ENCODE data around the gene TAX1BP1.

Gene TAX1BP1

DNA sequence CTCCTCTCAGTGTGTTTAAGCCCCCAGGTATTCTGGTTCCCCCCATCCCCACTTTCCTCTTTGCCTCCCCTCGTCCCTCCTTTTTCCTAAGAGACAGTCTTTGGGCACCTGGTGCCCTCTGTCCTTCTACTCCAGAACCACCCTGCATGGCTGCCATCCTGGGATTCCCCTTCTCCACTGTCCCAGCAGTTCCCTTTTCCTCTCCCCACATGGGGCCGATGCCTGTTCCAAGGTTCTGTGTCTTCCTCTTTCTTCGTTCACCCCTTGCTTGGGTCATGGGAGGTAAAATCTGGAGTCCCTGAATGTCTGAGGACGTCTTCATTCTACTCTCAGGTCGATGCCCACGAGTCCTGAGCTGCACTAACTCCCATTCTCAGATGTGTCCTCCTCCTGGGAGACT, 120.8 kb downstream of the TAX1BP1 start:
- Histone ChIP-seq H3K4me3 (no peak overlapping the region), H3K4me2 (peak overlapping the region in 2 of 11 experiments; percentile 46 to 48; a peak in 4 of 22 replicates), H3K9me3 (replicated peaks in 1 of 11) (peaks cover 27 to 34% (median 28%) of the 10 kb centered on the region in 11 experiments), H3K9ac (no peak overlapping the region), H3K4me1 (peaks cover 0 to 21% (median 15%) of the 10 kb centered on the region in 10 experiments; a peak in 17 of 20 replicates), H3K27ac (no peak overlapping the region), H4K20me1 (no peaks in the 10 kb centered on the region; a peak in 1 of 22 replicates), H3K36me3 (peaks cover 0 to 44% (median 15%) of the 10 kb centered on the region in 11 experiments; a peak in 15 of 22 replicates), H3K27me3 (no peaks in the 10 kb centered on the region)
- TF ChIP-seq Cebpa-rat (IDR thresholded peaks at IDR 0.05): no peak

GRCh38 chr7:27861747-27862146, 121.8 kb downstream of the TAX1BP1 start:
- Histone ChIP-seq H3K4me1 (peaks cover 1 to 31% (median 22%) of the 10 kb centered on the region in 10 experiments; a peak in 18 of 20 replicates), H3K9me3 (replicated peaks in 1 of 11) (peaks cover 17 to 25% (median 18%) of the 10 kb centered on the region in 11 experiments), H3K27me3 (no peaks in the 10 kb centered on the region), H3K4me2 (no peak overlapping the region), H4K20me1 (no peaks in the 10 kb centered on the region; a peak in 1 of 22 replicates), H3K36me3 (peaks cover 0 to 44% (median 6%) of the 10 kb centered on the region in 11 experiments; a peak in 13 of 22 replicates), H3K9ac (no peak overlapping the region), H3K27ac (no peak overlapping the region), H3K4me3 (no peak overlapping the region)
- no peak for TF ChIP-seq Cebpa-rat (IDR thresholded peaks at IDR 0.05)

GRCh38 chr7:27863880-27864279, 123.9 kb downstream of the TAX1BP1 start:
- no peak overlapping the region for H3K27ac ChIP-seq
- H3K4me3 ChIP-seq: no peak overlapping the region
- H3K27me3 ChIP-seq: no peaks in the 10 kb centered on the region
- no peaks in the 10 kb centered on the region; a peak in 1 of 22 replicates for H4K20me1 ChIP-seq
- peaks cover 0 to 6% (median 0%) of the 10 kb centered on the region in 11 experiments; a peak in 3 of 22 replicates for H3K9me3 ChIP-seq (replicated peaks in 1 of 11)
- TF ChIP-seq Cebpa-rat (IDR thresholded peaks at IDR 0.05): no peak
- peaks cover 23 to 52% (median 44%) of the 10 kb centered on the region in 10 experiments for H3K4me1 ChIP-seq
- H3K36me3 ChIP-seq: peaks cover 0 to 37% (median 0%) of the 10 kb centered on the region in 11 experiments; a peak in 7 of 22 replicates
- peak overlapping the region in 6 of 11 experiments; percentile 9 to 39 (median 22); a peak in 5 of 22 replicates for H3K4me2 ChIP-seq
- H3K9ac ChIP-seq: no peak overlapping the region

GRCh38 chr7:27866256-27866655, 126.3 kb downstream of the TAX1BP1 start:
- H3K27me3 ChIP-seq: no peaks in the 10 kb centered on the region
- H3K4me3 ChIP-seq: no peak overlapping the region
- peaks cover 24 to 76% (median 67%) of the 10 kb centered on the region in 10 experiments for H3K4me1 ChIP-seq
- H3K36me3 ChIP-seq: peaks cover 0 to 33% (median 0%) of the 10 kb centered on the region in 11 experiments; a peak in 7 of 22 replicates
- H4K20me1 ChIP-seq: no peaks in the 10 kb centered on the region
- no peak for TF ChIP-seq Cebpa-rat (IDR thresholded peaks at IDR 0.05)
- peak overlapping the region in 4 of 11 experiments; percentile 79 to 89 (median 86); a peak in 3 of 22 replicates for H3K27ac ChIP-seq
- no peak overlapping the region for H3K9ac ChIP-seq
- H3K4me2 ChIP-seq: peak overlapping the region in 7 of 11 experiments; percentile 56 to 85 (median 75); a peak in 9 of 22 replicates
- peaks cover 0 to 8% (median 0%) of the 10 kb centered on the region in 11 experiments; a peak in 6 of 22 replicates for H3K9me3 ChIP-seq (replicated peaks in 1 of 11)

DNA sequence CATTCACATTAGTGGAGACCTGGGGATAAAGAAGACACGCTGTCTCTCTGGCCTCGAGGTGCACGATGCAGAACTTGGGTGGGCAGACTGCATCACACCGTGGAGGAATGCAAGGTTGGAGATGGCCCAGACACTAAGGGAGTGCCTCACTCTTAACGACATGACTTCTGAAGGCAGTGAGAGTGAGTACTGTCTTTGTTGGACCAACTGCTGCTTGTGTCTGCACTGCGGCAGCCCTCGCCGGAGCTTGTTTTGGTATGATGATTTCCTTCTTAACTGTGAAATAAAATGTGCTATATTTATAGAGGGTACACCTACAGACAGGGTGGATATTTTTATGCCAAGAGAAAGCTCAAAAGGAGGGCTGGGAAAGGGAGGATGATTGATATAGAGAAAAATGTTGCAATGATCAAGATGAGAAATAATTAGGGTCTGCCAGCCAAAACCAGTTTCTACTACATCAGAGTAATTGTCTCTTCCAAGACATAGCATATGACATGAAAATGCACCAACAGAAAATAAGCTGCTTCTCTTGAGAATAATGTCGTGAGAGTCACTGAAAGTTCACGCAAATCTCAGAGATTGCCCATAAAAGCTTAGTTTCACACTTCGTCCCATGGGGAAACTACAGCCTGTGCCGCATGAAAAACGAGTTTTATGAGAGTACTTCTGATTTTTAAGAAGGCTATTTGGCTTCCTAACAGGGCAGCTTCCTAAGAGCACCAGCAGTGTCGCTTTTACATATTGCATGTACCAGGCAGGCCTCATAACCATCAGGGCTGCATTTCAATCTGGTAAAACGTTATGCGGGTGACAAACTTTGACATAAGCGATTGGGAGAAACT, 127.1 kb downstream of the TAX1BP1 start:
- TF ChIP-seq Cebpa-rat (IDR thresholded peaks at IDR 0.05): no peak
- Histone ChIP-seq H3K27me3 (no peaks in the 10 kb centered on the region), H3K4me3 (no peak overlapping the region), H3K36me3 (peaks cover 0 to 33% (median 0%) of the 10 kb centered on the region in 11 experiments; a peak in 8 of 22 replicates), H3K27ac (peak overlapping the region in 10 of 11 experiments; percentile 37 to 89 (median 78); a peak in 17 of 22 replicates), H4K20me1 (no peaks in the 10 kb centered on the region), H3K4me2 (peak overlapping the region; percentile 56 to 85 (median 77); a peak in 21 of 22 replicates), H3K9ac (peak overlapping the region in 6 of 11 experiments; percentile 54 to 72 (median 64); a peak in 8 of 22 replicates), H3K9me3 (replicated peaks in 1 of 11) (peaks cover 0 to 14% (median 4%) of the 10 kb centered on the region in 11 experiments; a peak in 8 of 22 replicates), H3K4me1 (peaks cover 24 to 84% (median 75%) of the 10 kb centered on the region in 10 experiments)

DNA sequence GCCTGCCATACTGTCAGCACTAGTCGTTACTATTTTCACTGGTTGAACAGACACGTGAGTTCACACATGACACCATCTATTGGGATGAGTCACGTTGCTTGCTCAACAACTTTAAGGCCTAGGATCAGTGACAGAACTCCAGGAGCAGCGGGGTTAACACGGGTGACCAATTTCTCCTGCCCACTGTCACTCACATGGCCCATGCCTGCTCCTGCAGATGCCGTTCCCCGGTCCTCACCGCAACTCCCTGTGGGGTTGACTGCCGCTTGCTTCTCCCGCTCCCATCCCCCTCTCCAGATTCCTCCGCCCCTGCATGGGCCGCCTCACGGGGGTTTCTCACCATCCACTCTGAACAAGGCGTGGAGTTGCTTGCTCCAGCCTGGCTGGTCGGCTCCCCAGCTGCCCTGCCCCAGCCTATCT, 128.2 kb downstream of the TAX1BP1 start:
- H3K9me3 ChIP-seq (replicated peaks in 1 of 11): peaks cover 0 to 14% (median 4%) of the 10 kb centered on the region in 11 experiments; a peak in 8 of 22 replicates
- peak overlapping the region; percentile 4 to 89 (median 77); a peak in 21 of 22 replicates for H3K27ac ChIP-seq
- H3K9ac ChIP-seq: peak overlapping the region in 9 of 11 experiments; percentile 33 to 72 (median 56); a peak in 16 of 22 replicates
- H3K36me3 ChIP-seq: peaks cover 0 to 37% (median 0%) of the 10 kb centered on the region in 11 experiments; a peak in 8 of 22 replicates
- peak overlapping the region; percentile 56 to 85 (median 77) for H3K4me2 ChIP-seq
- no peaks in the 10 kb centered on the region for H3K27me3 ChIP-seq
- H4K20me1 ChIP-seq: no peaks in the 10 kb centered on the region
- H3K4me3 ChIP-seq: peak overlapping the region in 2 of 10 experiments; percentile 10 to 20; a peak in 2 of 20 replicates
- peak in 7 of 11 experiments; percentile 16 to 85 (median 65); a peak in 6 of 22 replicates for TF ChIP-seq Cebpa-rat (IDR thresholded peaks at IDR 0.05)
- peaks cover 31 to 94% (median 86%) of the 10 kb centered on the region in 10 experiments for H3K4me1 ChIP-seq

DNA sequence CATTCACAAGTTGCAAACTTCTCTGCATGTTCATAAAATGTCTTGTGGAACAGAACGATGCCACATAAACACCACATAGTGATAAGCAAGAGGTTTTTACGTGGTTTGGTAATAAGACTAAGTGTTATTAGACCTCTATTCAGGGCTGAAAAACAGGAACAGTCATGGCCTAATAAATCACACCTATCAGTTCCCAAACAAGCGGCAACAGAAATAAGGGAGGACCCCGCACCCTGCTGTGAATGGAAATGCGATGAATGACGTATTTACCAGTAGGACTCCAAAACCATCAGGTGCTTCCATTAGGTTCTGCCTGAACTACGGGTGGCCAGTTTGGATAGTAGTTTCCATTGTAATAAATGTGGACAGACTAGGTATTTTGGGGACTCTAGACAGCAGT, 129.1 kb downstream of the TAX1BP1 start:
- peaks cover 41 to 97% (median 93%) of the 10 kb centered on the region in 10 experiments for H3K4me1 ChIP-seq
- peaks cover 0 to 15% (median 4%) of the 10 kb centered on the region in 11 experiments; a peak in 8 of 22 replicates for H3K9me3 ChIP-seq (replicated peaks in 1 of 11)
- peaks cover 0 to 31% (median 0%) of the 10 kb centered on the region in 11 experiments; a peak in 7 of 22 replicates for H3K36me3 ChIP-seq
- peak overlapping the region in 10 of 11 experiments; percentile 37 to 89 (median 78); a peak in 17 of 22 replicates for H3K27ac ChIP-seq
- peak overlapping the region in 6 of 11 experiments; percentile 53 to 69 (median 66); a peak in 10 of 22 replicates for H3K9ac ChIP-seq
- H4K20me1 ChIP-seq: no peaks in the 10 kb centered on the region
- no peak overlapping the region for H3K4me3 ChIP-seq
- TF ChIP-seq Cebpa-rat (IDR thresholded peaks at IDR 0.05): no peak
- H3K4me2 ChIP-seq: peak overlapping the region; percentile 56 to 85 (median 77)
- H3K27me3 ChIP-seq: no peaks in the 10 kb centered on the region

- peak overlapping the region in 8 of 11 experiments; percentile 56 to 85 (median 76); a peak in 15 of 22 replicates for H3K4me2 ChIP-seq
- TF ChIP-seq Cebpa-rat (IDR thresholded peaks at IDR 0.05): no peak
- peaks cover 54 to 100% (median 93%) of the 10 kb centered on the region in 10 experiments for H3K4me1 ChIP-seq
- H3K27ac ChIP-seq: peak overlapping the region in 6 of 11 experiments; percentile 9 to 89 (median 66); a peak in 9 of 22 replicates
- peaks cover 0 to 39% (median 0%) of the 10 kb centered on the region in 11 experiments; a peak in 9 of 22 replicates for H3K36me3 ChIP-seq
- peaks cover 0 to 27% (median 14%) of the 10 kb centered on the region in 11 experiments; a peak in 13 of 22 replicates for H3K9me3 ChIP-seq (replicated peaks in 1 of 11)
- no peaks in the 10 kb centered on the region for H3K27me3 ChIP-seq
- H3K9ac ChIP-seq: no peak overlapping the region
- H4K20me1 ChIP-seq: no peaks in the 10 kb centered on the region
- H3K4me3 ChIP-seq: no peak overlapping the region
These were observed 130.6 kb downstream of the TAX1BP1 start for GRCh38 chr7:27870595-27870994.
